ENCODE data around the gene MYCBP. TPM values are rescaled to one million over a fixed set of nuclear protein-coding genes. Genes with fewer than 3 reads are reported as not detected.

The MYCBP gene
- total and polyA plus RNA-seq, 2 experiments from 2014 or later = 17.7 to 59.8 TPM

GRCh38 chr1:38875811-38876210 lies 2.7 kb upstream of the MYCBP start:
- TF ChIP-seq EZH2 (IDR thresholded peaks at IDR 0.05; ENCODE audit: insufficient read depth, poor library complexity, severe bottlenecking) = no peak
- no peak for TF ChIP-seq EZH2phosphoT487 (IDR thresholded peaks at IDR 0.05; ENCODE audit: insufficient read depth, low read depth)
- Histone ChIP-seq H4K20me1 (ENCODE audit: insufficient read depth) (no peaks in the 10 kb centered on the region), H3K4me3 (no peak overlapping the region), H2AFZ (no peak overlapping the region), H3K9me2 (ENCODE audit: insufficient read depth) (no peaks in the 10 kb centered on the region), H3K9me3 (ENCODE audit: low read depth) (no peaks in the 10 kb centered on the region), H3K36me3 (ENCODE audit: low read depth) (no peaks in the 10 kb centered on the region), H3F3A (ENCODE audit: insufficient read depth) (no peaks in the 10 kb centered on the region), H3K27me3 (replicated peaks; ENCODE audit: insufficient read depth) (no peaks in the 10 kb centered on the region), H3K9ac (no peak overlapping the region), H3K4me1 (ENCODE audit: insufficient read depth) (peaks cover 15% of the 10 kb centered on the region), H3K27ac (no peak overlapping the region), H3K79me2 (ENCODE audit: insufficient read depth) (peaks cover 40% of the 10 kb centered on the region), H3K4me2 (ENCODE audit: unreplicated experiment) (no peak overlapping the region)
- 77 to 85% methylated on average over 2 of the region's 2 CpGs for WGBS, 2 experiments (ENCODE audit: low coverage in 1 of 2, low lambda C conversion rate in 2 of 2, missing lambda C conversion rate in 2 of 2)
- DNase-seq = no peak
- in situ Hi-C loops (cut with MboI) = no loop called here

- peaks cover 68% of the 10 kb centered on the region for H3K79me2 ChIP-seq (ENCODE audit: insufficient read depth)
- H3K27ac ChIP-seq = peak overlapping the region; percentile 5; the same call in 1 of the 2 replicates
- peak; percentile 70 for DNase-seq
- H3K9me3 ChIP-seq (ENCODE audit: low read depth) = no peaks in the 10 kb centered on the region
- in situ Hi-C loops (cut with MboI) = no loop called here
- H3K4me1 ChIP-seq (ENCODE audit: insufficient read depth) = peaks cover 15% of the 10 kb centered on the region
- H4K20me1 ChIP-seq (ENCODE audit: insufficient read depth) = no peaks in the 10 kb centered on the region
- no peaks in the 10 kb centered on the region for H3K36me3 ChIP-seq (ENCODE audit: low read depth)
- peak overlapping the region; percentile 92 for H3K4me2 ChIP-seq (ENCODE audit: unreplicated experiment)
- peak overlapping the region; percentile 83 for H3K9ac ChIP-seq
- H3K4me3 ChIP-seq = peak overlapping the region; percentile 97
- TF ChIP-seq EZH2phosphoT487 (IDR thresholded peaks at IDR 0.05; ENCODE audit: insufficient read depth, low read depth) = no peak
- no peak for TF ChIP-seq EZH2 (IDR thresholded peaks at IDR 0.05; ENCODE audit: insufficient read depth, poor library complexity, severe bottlenecking)
- no peaks in the 10 kb centered on the region for H3K9me2 ChIP-seq (ENCODE audit: insufficient read depth)
- no peaks in the 10 kb centered on the region for H3F3A ChIP-seq (ENCODE audit: insufficient read depth)
- H3K27me3 ChIP-seq (replicated peaks; ENCODE audit: insufficient read depth) = no peaks in the 10 kb centered on the region
- H2AFZ ChIP-seq = peak overlapping the region; percentile 98
- 8 to 10% methylated on average over 14 to 18 of the region's 25 CpGs for WGBS, 2 experiments (ENCODE audit: low coverage in 1 of 2, low lambda C conversion rate in 2 of 2, missing lambda C conversion rate in 2 of 2)
These were observed 634 bp downstream of the MYCBP start for GRCh38 chr1:38872401-38873026.

- H3K9ac ChIP-seq = no peak overlapping the region
- H3F3A ChIP-seq (ENCODE audit: insufficient read depth) = no peaks in the 10 kb centered on the region
- TF ChIP-seq EZH2phosphoT487 (IDR thresholded peaks at IDR 0.05; ENCODE audit: insufficient read depth, low read depth) = no peak
- no peak for TF ChIP-seq EZH2 (IDR thresholded peaks at IDR 0.05; ENCODE audit: insufficient read depth, poor library complexity, severe bottlenecking)
- H3K4me1 ChIP-seq (ENCODE audit: insufficient read depth) = peaks cover 15% of the 10 kb centered on the region
- DNase-seq = no peak
- in situ Hi-C loops (cut with MboI) = no loop called here
- H3K4me2 ChIP-seq (ENCODE audit: unreplicated experiment) = no peak overlapping the region
- no peaks in the 10 kb centered on the region for H3K27me3 ChIP-seq (replicated peaks; ENCODE audit: insufficient read depth)
- H4K20me1 ChIP-seq (ENCODE audit: insufficient read depth) = no peaks in the 10 kb centered on the region
- no peak overlapping the region for H3K27ac ChIP-seq
- no peaks in the 10 kb centered on the region for H3K36me3 ChIP-seq (ENCODE audit: low read depth)
- no peak overlapping the region for H3K4me3 ChIP-seq
- no peak overlapping the region for H2AFZ ChIP-seq
- H3K9me2 ChIP-seq (ENCODE audit: insufficient read depth) = no peaks in the 10 kb centered on the region
- H3K79me2 ChIP-seq (ENCODE audit: insufficient read depth) = peaks cover 82% of the 10 kb centered on the region
- 90 to 94% methylated on average over 8 of the region's 8 CpGs for WGBS, 2 experiments (ENCODE audit: low coverage in 1 of 2, low lambda C conversion rate in 2 of 2, missing lambda C conversion rate in 2 of 2)
- no peaks in the 10 kb centered on the region for H3K9me3 ChIP-seq (ENCODE audit: low read depth)
These were observed 2.2 kb downstream of the MYCBP start for GRCh38 chr1:38870996-38871395.

GRCh38 chr1:38867208-38867607 lies 5.9 kb downstream of the MYCBP start:
- Histone ChIP-seq H4K20me1 (ENCODE audit: insufficient read depth) (no peaks in the 10 kb centered on the region), H2AFZ (no peak overlapping the region), H3K9me2 (ENCODE audit: insufficient read depth) (no peaks in the 10 kb centered on the region), H3K9ac (no peak overlapping the region), H3K27ac (no peak overlapping the region), H3K79me2 (ENCODE audit: insufficient read depth) (peaks cover 71% of the 10 kb centered on the region), H3K27me3 (replicated peaks; ENCODE audit: insufficient read depth) (no peaks in the 10 kb centered on the region), H3K4me2 (ENCODE audit: unreplicated experiment) (no peak overlapping the region), H3K4me1 (ENCODE audit: insufficient read depth) (peaks cover 7% of the 10 kb centered on the region), H3K36me3 (ENCODE audit: low read depth) (peaks cover 8% of the 10 kb centered on the region; the same call in 1 of the 2 replicates), H3K9me3 (ENCODE audit: low read depth) (no peaks in the 10 kb centered on the region), H3F3A (ENCODE audit: insufficient read depth) (no peaks in the 10 kb centered on the region), H3K4me3 (no peak overlapping the region)
- DNase-seq = no peak
- in situ Hi-C loops (cut with MboI) = loop anchor here (10.0 kb wide), 1 partner anchor 218 kb away; no protein-coding TSS in a partner anchor
- TF ChIP-seq EZH2 (IDR thresholded peaks at IDR 0.05; ENCODE audit: insufficient read depth, poor library complexity, severe bottlenecking) (no peak), EZH2phosphoT487 (IDR thresholded peaks at IDR 0.05; ENCODE audit: insufficient read depth, low read depth) (no peak)
- WGBS, 2 experiments (ENCODE audit: low coverage in 1 of 2, low lambda C conversion rate in 2 of 2, missing lambda C conversion rate in 2 of 2) = 97 to 99% methylated on average over 8 of the region's 8 CpGs
